Measurements from ENCODE around the gene ETDA. TPM values are rescaled to one million over a fixed set of nuclear protein-coding genes. Genes with fewer than 3 reads are reported as not detected.

Gene ETDA
- total and polyA plus RNA-seq, 2 of the 8 experiments (the other 6 are each of a cell fraction or from before 2014, with no cell fraction given) = not detected

DNA sequence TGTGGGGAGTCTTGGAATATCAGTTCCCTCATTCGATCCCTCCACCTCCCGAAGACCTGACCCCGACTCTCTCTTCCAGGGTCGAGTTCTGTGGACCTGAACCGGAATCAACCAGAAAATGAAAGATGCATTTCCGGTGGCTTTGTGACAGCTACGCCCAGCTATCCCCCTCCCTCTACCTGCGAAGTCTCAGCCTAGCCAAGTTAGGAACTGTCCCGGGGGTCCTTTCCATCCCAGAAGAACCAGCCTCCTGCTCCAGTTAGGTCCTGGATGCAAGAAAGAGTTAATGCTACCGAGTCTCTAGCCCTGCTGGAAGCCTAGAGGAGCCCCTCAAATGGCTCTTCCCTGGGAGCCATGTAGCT, 44.1 kb downstream of the ETDA start:
- Histone ChIP-seq H3K23me2 (ENCODE audit: low read depth, low read length) (peaks cover 1% of the 10 kb centered on the region; the same call in 1 of the 2 replicates), H3K79me1 (ENCODE audit: low read depth, low read length) (no peaks in the 10 kb centered on the region), H2BK120ac (replicated peaks; ENCODE audit: low read depth, low read length) (no peak overlapping the region), H3K14ac (ENCODE audit: insufficient read length) (no peak overlapping the region), H2AFZ (ENCODE audit: low read length) (no peak overlapping the region), H3K23ac (ENCODE audit: insufficient read length) (no peak overlapping the region), H3K18ac (ENCODE audit: extremely low read depth, low read length) (no peak overlapping the region), H3K4ac (replicated peaks; ENCODE audit: insufficient read length, low read depth, low read length) (no peak overlapping the region), H3K56ac (replicated peaks; ENCODE audit: insufficient read length, low read depth, low read length) (no peak overlapping the region), H3K79me2 (ENCODE audit: control insufficient read depth in 1 of 2, insufficient read depth in 2 of 2, low read length in 2 of 2) (peaks cover 0 to 2% of the 10 kb centered on the region in 2 experiments; a peak in 2 of 4 replicates), H4K5ac (ENCODE audit: insufficient read length, low read depth, low read length) (no peak overlapping the region), H4K20me1 (replicated peaks in 1 of 2; ENCODE audit: control insufficient read depth in 1 of 2, insufficient read depth in 2 of 2, low read length in 2 of 2) (no peaks in the 10 kb centered on the region), H3K4me2 (ENCODE audit: insufficient read depth in 1 of 2, low read depth in 2 of 2, low read length in 2 of 2) (peak overlapping the region; percentile 67 to 68), H3K4me1 (replicated peaks in 1 of 4; ENCODE audit: control insufficient read depth in 3 of 4, insufficient read depth in 4 of 4, low read length in 3 of 4) (peaks cover 0 to 6% (median 3%) of the 10 kb centered on the region in 4 experiments; a peak in 2 of 7 replicates), H3K9ac (replicated peaks in 1 of 4; ENCODE audit: extremely low read depth in 1 of 4, low read depth in 3 of 4, low read length in 3 of 4) (no peak overlapping the region), H3K27ac (ENCODE audit: low read depth, low read length) (no peak overlapping the region), H2AK5ac (ENCODE audit: low read depth, low read length) (no peak overlapping the region), H3K27me3 (replicated peaks in 1 of 4; ENCODE audit: control insufficient read depth in 3 of 4, extremely low read depth in 1 of 4, insufficient read depth in 3 of 4, low read length in 3 of 4) (no peaks in the 10 kb centered on the region), H2BK5ac (ENCODE audit: low read depth, low read length) (no peak overlapping the region), H2BK12ac (ENCODE audit: low read depth, low read length) (no peak overlapping the region), H2BK15ac (ENCODE audit: low read length) (no peak overlapping the region), H3K9me3 (ENCODE audit: insufficient read depth in 2 of 2, low read depth in 1 of 2, low read length in 1 of 2) (no peaks in the 10 kb centered on the region), H3K36me3 (ENCODE audit: control insufficient read depth in 2 of 4, insufficient read depth in 4 of 4, low read length in 3 of 4) (peaks cover 0 to 7% (median 0%) of the 10 kb centered on the region in 4 experiments; a peak in 2 of 8 replicates), H4K91ac (replicated peaks; ENCODE audit: insufficient read length, low read length) (no peak overlapping the region), H2BK20ac (ENCODE audit: low read length) (no peak overlapping the region), H4K8ac (ENCODE audit: extremely low read depth, insufficient read depth, low read length) (no peak overlapping the region), H3K4me3 (ENCODE audit: extremely low read depth in 1 of 4, insufficient read depth in 2 of 4, low read depth in 3 of 4, low read length in 4 of 4) (peak overlapping the region; percentile 25 to 59 (median 35); a peak in 5 of 8 replicates)
- FAIRE-seq = peak; percentile 45
- POLR2A ChIA-PET (ENCODE audit: partially characterized antibody) = no interaction called here
- 48% methylated on average over 4 of the region's 10 CpGs; no CpG with 5 or more reads in 1 of the 2 experiments for WGBS, 2 experiments (ENCODE audit: extremely low coverage in 1 of 2, insufficient coverage in 1 of 2, insufficient read length in 1 of 2, insufficient replicate concordance in 2 of 2, low coverage in 1 of 2, low lambda C conversion rate in 2 of 2, missing lambda C conversion rate in 1 of 2)
- CTCF ChIA-PET (ENCODE audit: partially characterized antibody) = interaction anchor here (0.7 to 1.5 kb wide), 5 partner anchors 11 to 137 kb away, joined by 3 to 7 read pairs (median 3); no protein-coding TSS in a partner anchor
- DNase-seq (ENCODE audit: low read depth in 1 of 2, low spot score in 2 of 2) = no peak
- TF ChIP-seq SIN3A (conservative IDR thresholded peaks at IDR 0.05 in 1 of 2, IDR thresholded peaks at IDR 0.05 in 1 of 2; ENCODE audit: low read depth in 1 of 2, low read length in 2 of 2) (0 out of 4 replicates have a peak, but pooled peaks of 1 of the 2 experiments have one; percentile 6), SIRT6 (IDR thresholded peaks at IDR 0.05; ENCODE audit: low read length) (no peak)

Measured in H1 (cell line).